ENCODE measurements around the gene IRS1. TPM values are rescaled to one million over a fixed set of nuclear protein-coding genes. Genes with fewer than 3 reads are reported as not detected.

Gene IRS1
- total RNA-seq, 1 experiment from 2014 or later: 38.8 TPM

GRCh38 chr2:226839951-226840350, 40.3 kb upstream of the IRS1 start:
- H3F3A ChIP-seq (ENCODE audit: low read length, unreplicated experiment): no peaks in the 10 kb centered on the region
- POLR2A ChIA-PET (ENCODE audit: unreplicated experiment): no interaction called here

DNA sequence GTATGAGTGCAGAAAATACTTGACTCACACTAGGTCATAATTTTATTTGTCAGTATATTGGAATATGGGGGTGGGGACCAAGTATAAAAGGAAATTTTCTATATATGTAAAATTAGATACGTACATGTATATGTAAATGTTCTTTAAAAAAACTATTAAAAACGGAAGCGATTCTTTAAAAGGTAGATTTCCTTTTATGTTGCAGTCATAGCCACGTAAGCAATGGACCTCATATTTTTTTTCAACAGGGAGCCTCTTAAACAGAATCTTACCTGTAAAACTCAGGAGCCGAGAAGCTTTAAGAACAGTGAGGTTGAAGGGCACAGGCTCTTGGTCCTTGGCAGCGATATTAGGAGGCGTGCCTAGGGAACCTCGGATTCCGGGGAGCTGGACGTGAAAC, 39.5 kb upstream of the IRS1 start:
- no peak overlapping the region for H3K9ac ChIP-seq (ENCODE audit: low read length)
- no peaks in the 10 kb centered on the region for H4K20me1 ChIP-seq (ENCODE audit: low read length)
- no peak overlapping the region for H3K27ac ChIP-seq (ENCODE audit: low read length)
- H3K9me2 ChIP-seq (replicated peaks; ENCODE audit: low read length): no peaks in the 10 kb centered on the region
- ChIA-PET POLR2A (ENCODE audit: unreplicated experiment) (interaction anchor here (0.5 kb wide), 1 partner anchor 13 kb away, joined by 4 read pairs; no protein-coding TSS in a partner anchor), CTCF (interaction anchor here (0.8 kb wide), 1 partner anchor 146 kb away, joined by 4 read pairs; no protein-coding TSS in a partner anchor)
- peaks cover 44% of the 10 kb centered on the region for H3K79me2 ChIP-seq (ENCODE audit: low read length)
- H3K27me3 ChIP-seq (ENCODE audit: low read length): no peaks in the 10 kb centered on the region
- intact Hi-C loops (cut with micrococcal nuclease): loop anchor here (5.0 kb wide), 1 partner anchor 73 kb away; no protein-coding TSS in a partner anchor
- no peaks in the 10 kb centered on the region for H3K9me3 ChIP-seq (ENCODE audit: low read length)
- no peak overlapping the region for H2AFZ ChIP-seq (ENCODE audit: low read length)
- H3K4me2 ChIP-seq (ENCODE audit: low read length): peak overlapping the region; percentile 98
- no peaks in the 10 kb centered on the region for H3K36me3 ChIP-seq (ENCODE audit: low read depth, low read length)
- no peak for ATAC-seq
- DNase-seq: no peak
- TF ChIP-seq EZH2phosphoT487 (IDR thresholded peaks at IDR 0.05; ENCODE audit: borderline replicate concordance, low read length): no peak
- no peak for TF ChIP-seq CTCF (conservative IDR thresholded peaks at IDR 0.05; ENCODE audit: low read depth, low read length)
- no peak for TF ChIP-seq EZH2 (IDR thresholded peaks at IDR 0.05; ENCODE audit: low read length, unreplicated experiment)
- H3K4me3 ChIP-seq (ENCODE audit: low read length): peak overlapping the region; percentile 28; the same call in 1 of the 2 replicates
- no TSS peak for BruUV-seq (replicated peaks)
- no peaks in the 10 kb centered on the region for H3F3A ChIP-seq (ENCODE audit: low read length, unreplicated experiment)
- H3K4me1 ChIP-seq (ENCODE audit: insufficient read depth, low read length): peaks cover 31% of the 10 kb centered on the region

More at GRCh38 chr2:226839951-226840350, 40.3 kb upstream of the IRS1 start:
- Histone ChIP-seq H3K9me2 (replicated peaks; ENCODE audit: low read length) (no peaks in the 10 kb centered on the region), H3K27me3 (ENCODE audit: low read length) (no peaks in the 10 kb centered on the region), H3K79me2 (ENCODE audit: low read length) (peaks cover 36% of the 10 kb centered on the region), H3K4me1 (ENCODE audit: insufficient read depth, low read length) (peaks cover 30% of the 10 kb centered on the region), H3K9me3 (ENCODE audit: low read length) (no peaks in the 10 kb centered on the region), H3K27ac (ENCODE audit: low read length) (no peak overlapping the region), H3K36me3 (ENCODE audit: low read depth, low read length) (no peaks in the 10 kb centered on the region), H3K9ac (ENCODE audit: low read length) (no peak overlapping the region), H3K4me2 (ENCODE audit: low read length) (no peak overlapping the region), H2AFZ (ENCODE audit: low read length) (no peak overlapping the region), H4K20me1 (ENCODE audit: low read length) (no peaks in the 10 kb centered on the region), H3K4me3 (ENCODE audit: low read length) (no peak overlapping the region)
- no peak for TF ChIP-seq CTCF (conservative IDR thresholded peaks at IDR 0.05; ENCODE audit: low read depth, low read length)
- TF ChIP-seq EZH2phosphoT487 (IDR thresholded peaks at IDR 0.05; ENCODE audit: borderline replicate concordance, low read length): no peak
- TF ChIP-seq EZH2 (IDR thresholded peaks at IDR 0.05; ENCODE audit: low read length, unreplicated experiment): no peak
- DNase-seq (no peak), ATAC-seq (no peak)
- BruUV-seq (replicated peaks): no TSS peak
- intact Hi-C loops (cut with micrococcal nuclease): loop anchor here (5.0 kb wide), 1 partner anchor 72 kb away; no protein-coding TSS in a partner anchor
- CTCF ChIA-PET: no interaction called here

DNA sequence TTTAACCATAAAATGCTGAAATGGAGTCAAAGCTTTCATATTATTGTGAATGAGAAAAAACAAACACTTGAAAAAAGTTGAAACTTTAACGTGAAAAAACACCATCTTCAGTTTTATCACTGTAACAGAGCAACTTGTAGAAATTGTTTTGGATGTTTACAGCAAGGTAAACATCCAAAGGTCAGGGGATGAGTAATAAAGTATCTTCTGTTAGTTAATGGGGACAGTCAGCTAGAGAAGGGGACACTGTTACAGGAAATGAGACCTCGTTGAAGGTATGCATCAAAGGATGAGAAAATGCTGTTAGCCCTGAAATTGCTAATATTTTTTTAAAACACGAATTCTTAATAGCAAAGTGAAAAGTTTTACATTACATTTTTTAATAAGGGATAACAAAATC, 39.1 kb upstream of the IRS1 start:
- H3K9ac ChIP-seq (ENCODE audit: low read length): no peak overlapping the region
- CTCF ChIA-PET: interaction anchor here (0.8 kb wide), 1 partner anchor 147 kb away, joined by 4 read pairs; no protein-coding TSS in a partner anchor
- POLR2A ChIA-PET (ENCODE audit: unreplicated experiment): no interaction called here
- H3K9me3 ChIP-seq (ENCODE audit: low read length): no peaks in the 10 kb centered on the region
- ATAC-seq (no peak), DNase-seq (peak; percentile 32)
- H3K4me1 ChIP-seq (ENCODE audit: insufficient read depth, low read length): peaks cover 35% of the 10 kb centered on the region
- intact Hi-C loops (cut with micrococcal nuclease): loop anchor here (1.0 to 5.0 kb wide), 2 partner anchors 31 to 74 kb away; no protein-coding TSS in a partner anchor
- H3K4me2 ChIP-seq (ENCODE audit: low read length): peak overlapping the region; percentile 98
- TF ChIP-seq CTCF (conservative IDR thresholded peaks at IDR 0.05; ENCODE audit: low read depth, low read length) (no peak), EZH2phosphoT487 (IDR thresholded peaks at IDR 0.05; ENCODE audit: borderline replicate concordance, low read length) (no peak), EZH2 (IDR thresholded peaks at IDR 0.05; ENCODE audit: low read length, unreplicated experiment) (no peak)
- H4K20me1 ChIP-seq (ENCODE audit: low read length): 0 out of 2 replicates have a peak, but pooled peaks cover 3% of the 10 kb centered on the region
- H3K79me2 ChIP-seq (ENCODE audit: low read length): peaks cover 48% of the 10 kb centered on the region
- H3K27ac ChIP-seq (ENCODE audit: low read length): no peak overlapping the region
- no peaks in the 10 kb centered on the region for H3K9me2 ChIP-seq (replicated peaks; ENCODE audit: low read length)
- no peaks in the 10 kb centered on the region for H3F3A ChIP-seq (ENCODE audit: low read length, unreplicated experiment)
- no TSS peak for BruUV-seq (replicated peaks)
- peak overlapping the region; percentile 28; the same call in 1 of the 2 replicates for H3K4me3 ChIP-seq (ENCODE audit: low read length)
- no peak overlapping the region for H2AFZ ChIP-seq (ENCODE audit: low read length)
- no peaks in the 10 kb centered on the region for H3K36me3 ChIP-seq (ENCODE audit: low read depth, low read length)
- H3K27me3 ChIP-seq (ENCODE audit: low read length): no peaks in the 10 kb centered on the region

All from PC-3 (cell line).